Right ventricle myocardium superior (tissue), 1 donor: ENCODE results near the gene VDR. TPM values are rescaled to one million over a fixed set of nuclear protein-coding genes. Genes with fewer than 3 reads are reported as not detected.
"Not testable (repeated sequence)": the region's sequence is repeated elsewhere in the genome, so short reads cannot be mapped to it uniquely, and the experiment has no call there.

Experiments
- ATAC-seq: fragments of 200-7000 bp; cut with Tn5 transposase; one replicate; pipeline ENCODE4 v1.9.1; 2020; ENCODE audit warnings: mild to moderate bottlenecking; ENCODE audit not compliant: poor library complexity
- DNase-seq: peaks from one replicate; pipeline ENCODE4 v3.0.0-alpha.2; 2020
- intact Hi-C: fragments of 100-400 bp; cut with DNase I; formaldehyde crosslinking; loops from one replicate; pipeline ENCODE4 v1.11.2; 2022
- total RNA-seq: library from RNA; stranded (reverse); fragmentation: NEBNext Ultra II Directional; extraction: Animal tissue kit (Norgen Biotek cat#: 25700); gene quantifications from one replicate; pipeline ENCODE4 v1.2.1, GENCODE V29; 2021
- donor health status: DM: no; HTN: yes; CAD: no; lungs with severe emphysema.

Gene VDR
- total RNA-seq, 1 donor from 2014 or later = 0.11 TPM

DNA sequence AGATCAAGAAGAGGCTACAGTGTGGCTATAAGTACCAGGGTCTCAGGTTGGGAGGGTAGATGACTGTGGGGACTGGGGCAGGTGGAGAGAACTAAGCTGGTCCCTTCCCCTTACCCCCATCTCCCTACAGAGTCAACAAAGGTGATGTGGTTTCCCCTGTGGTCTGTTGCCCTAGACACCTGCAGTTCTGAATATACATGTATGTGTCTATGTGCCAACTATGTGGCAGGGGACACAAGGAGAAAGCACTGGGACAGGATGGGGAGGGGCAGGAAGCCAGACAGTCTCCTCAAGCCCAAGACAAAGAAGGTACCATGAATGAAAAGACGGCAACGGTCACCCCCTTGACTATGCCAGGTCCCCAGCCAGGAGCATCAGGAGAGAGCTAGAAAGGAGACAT lies 80.6 kb downstream of the VDR start:
- ATAC-seq = no peak
- intact Hi-C loops = no loop called here
- no peak for DNase-seq

DNA sequence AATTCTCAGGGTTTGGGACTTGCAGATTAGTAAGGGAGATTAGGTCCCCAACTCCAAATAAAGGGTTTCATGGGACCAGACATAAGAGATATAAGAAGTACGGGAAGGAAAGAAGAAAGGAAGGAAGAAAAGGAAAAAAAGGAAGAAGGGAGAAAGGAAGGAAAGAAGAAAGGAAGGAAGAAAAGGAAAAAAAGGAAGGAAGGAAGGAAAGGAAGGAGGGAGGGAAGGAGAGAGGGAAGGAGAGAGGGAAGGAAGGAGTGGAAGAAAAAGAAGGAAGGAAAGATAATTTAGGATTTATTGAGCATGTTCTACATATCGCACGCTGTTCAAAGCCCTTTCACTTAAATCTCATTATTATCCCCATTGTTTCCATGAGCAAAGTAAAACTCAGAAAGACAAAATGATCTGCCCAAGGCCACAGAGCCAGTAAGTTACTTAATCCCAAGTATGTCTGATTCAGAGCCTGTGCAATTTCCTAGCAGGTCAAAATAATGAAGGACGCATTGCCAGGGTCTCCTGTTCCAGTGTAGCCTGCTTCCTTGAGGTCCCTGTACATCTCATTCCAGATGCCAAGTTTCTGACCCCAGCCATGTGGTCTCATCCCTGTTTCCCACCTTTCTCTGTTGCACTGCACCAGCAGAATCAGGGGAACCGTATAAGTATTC lies 81.2 kb downstream of the VDR start:
- intact Hi-C loops = no loop called here
- DNase-seq (no peak), ATAC-seq (no peak)

DNA sequence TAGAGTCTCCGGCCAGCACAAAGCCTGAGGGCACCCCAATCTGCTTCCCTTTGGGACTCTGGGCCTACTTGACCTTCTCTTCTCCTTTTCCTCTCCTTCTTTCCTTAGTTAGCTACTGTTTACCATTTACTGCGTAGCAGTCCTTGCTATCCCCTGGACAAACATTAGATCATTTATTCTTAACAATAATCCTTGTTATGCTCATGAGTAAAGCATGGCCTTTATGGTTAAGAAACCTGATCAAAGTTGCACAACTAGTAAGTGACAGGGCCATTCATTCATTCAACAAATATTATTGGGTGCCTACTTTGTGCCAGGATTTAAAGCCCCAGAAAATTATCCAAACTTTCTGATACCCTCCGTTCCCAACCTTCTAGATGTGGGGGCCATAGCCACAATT lies 81.9 kb downstream of the VDR start:
- ATAC-seq (no peak), DNase-seq (no peak)
- intact Hi-C loops = no loop called here

DNA sequence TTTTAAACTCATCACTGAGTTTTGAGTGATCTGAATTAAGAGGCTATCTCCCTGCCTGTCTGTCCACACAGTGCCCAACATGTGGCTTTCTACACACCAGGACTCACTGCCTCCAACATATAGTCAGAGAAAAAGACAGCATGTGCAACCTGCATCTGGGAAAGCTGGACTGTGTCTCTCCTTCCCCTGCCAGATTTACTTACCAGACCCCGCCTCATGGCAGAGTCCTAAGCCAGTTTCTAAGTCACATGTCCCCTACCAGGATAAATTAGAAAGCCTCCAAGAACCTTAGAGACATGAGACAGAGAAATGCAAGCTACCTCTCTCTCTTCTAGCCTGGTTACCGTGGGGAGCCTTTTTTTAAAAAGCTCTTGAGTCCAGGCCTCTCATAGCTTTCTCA lies 82.4 kb downstream of the VDR start:
- ATAC-seq (no peak), DNase-seq (no peak)
- intact Hi-C loops = no loop called here

DNA sequence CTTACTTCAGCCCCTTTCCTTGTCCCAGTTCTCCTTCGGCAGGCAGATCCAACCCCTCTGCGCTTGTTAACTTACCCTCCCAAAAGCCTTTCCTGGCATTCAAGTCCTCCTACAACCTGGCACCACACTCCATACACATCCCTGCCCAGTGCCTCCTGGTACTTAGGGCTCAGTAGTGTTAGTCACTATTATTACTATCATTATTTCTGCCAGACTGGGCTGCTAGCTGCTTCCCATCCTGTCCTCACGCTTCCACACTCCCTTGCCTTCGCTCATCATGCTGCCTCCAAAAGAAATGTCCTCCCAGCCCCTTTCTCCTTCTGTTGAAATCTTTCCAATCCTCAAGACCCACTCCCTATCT lies 83.5 kb downstream of the VDR start:
- intact Hi-C loops = no loop called here
- DNase-seq (no peak), ATAC-seq (no peak)

DNA sequence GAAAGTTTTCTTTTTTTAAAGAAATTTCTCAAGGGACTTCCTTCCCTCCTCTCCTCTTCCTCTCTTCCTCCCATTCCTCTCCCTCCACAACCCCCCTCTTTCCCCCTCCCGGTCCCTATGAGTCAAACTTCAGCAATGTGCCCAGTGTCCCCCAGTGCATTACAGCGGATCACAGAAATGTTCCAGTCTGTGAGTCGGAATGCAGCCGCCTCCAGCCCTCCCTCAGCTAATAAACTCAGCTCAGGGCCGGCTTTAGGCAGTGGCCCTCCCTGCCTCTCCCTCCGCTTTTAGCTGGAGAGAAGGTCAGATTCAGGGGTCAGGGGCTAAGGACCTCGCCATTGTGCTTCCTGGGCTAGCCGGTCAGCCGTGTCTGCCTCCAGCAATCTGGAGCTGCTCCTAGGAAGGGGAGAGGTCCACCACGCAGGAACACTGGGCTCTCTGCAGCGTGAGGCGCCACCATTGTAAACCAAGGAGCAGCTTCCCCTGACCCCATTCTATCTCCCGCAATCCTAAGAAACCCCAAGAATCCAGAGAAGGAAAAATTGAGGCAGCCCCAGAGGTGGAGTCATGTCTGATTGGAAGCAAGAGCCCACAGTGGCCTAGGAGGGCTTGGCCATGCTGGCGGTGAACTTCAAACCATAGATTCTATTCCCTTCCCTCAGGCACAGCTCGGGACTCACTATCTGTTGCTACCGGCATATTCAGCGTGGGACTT lies 84.0 kb downstream of the VDR start:
- intact Hi-C loops = no loop called here
- DNase-seq = peak; percentile 89
- peak; percentile 71 for ATAC-seq

DNA sequence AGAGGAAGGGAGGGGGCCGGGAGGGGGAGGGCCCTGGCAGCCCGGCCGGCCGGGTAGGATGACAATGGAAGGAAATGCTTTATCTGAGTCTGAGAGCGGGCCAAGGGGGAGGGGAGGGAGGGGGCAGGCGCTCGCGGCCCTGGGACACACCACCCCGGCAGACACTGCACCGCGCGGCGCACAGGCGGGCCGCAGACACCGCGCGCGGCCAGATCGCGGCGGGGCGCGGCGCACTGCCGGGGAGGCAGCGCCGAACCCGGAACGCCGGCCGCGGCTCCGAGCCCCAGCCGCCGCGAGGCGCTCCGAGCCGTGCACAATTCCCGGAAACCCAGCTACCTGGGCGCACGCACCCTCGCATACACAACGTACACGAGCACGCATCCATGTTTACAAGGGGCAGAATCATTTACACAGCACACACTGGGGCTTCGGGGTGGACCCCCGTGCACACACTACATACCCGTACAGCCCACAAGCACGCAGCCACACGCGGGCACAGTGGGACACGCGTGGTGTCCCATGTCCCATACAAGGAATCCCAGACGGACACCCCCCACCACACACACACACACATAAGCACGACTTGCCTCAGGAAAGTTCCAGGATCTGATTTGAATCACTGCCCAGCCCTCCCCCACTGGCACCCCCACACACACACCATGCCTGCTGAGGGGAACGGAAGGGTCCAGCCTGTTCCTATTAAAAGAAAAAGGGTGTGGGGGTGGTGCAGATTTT lies 84.7 kb downstream of the VDR start, which contains the start of gene HDAC7:
Gene HDAC7 (minus strand): TSS at position 8 of the 735 bp plus-strand sequence. CDS start 118 bp downstream, outside the sequence.
- DNase-seq (peak; percentile 94), ATAC-seq (peak; percentile 75)
- intact Hi-C loops = no loop called here

DNA sequence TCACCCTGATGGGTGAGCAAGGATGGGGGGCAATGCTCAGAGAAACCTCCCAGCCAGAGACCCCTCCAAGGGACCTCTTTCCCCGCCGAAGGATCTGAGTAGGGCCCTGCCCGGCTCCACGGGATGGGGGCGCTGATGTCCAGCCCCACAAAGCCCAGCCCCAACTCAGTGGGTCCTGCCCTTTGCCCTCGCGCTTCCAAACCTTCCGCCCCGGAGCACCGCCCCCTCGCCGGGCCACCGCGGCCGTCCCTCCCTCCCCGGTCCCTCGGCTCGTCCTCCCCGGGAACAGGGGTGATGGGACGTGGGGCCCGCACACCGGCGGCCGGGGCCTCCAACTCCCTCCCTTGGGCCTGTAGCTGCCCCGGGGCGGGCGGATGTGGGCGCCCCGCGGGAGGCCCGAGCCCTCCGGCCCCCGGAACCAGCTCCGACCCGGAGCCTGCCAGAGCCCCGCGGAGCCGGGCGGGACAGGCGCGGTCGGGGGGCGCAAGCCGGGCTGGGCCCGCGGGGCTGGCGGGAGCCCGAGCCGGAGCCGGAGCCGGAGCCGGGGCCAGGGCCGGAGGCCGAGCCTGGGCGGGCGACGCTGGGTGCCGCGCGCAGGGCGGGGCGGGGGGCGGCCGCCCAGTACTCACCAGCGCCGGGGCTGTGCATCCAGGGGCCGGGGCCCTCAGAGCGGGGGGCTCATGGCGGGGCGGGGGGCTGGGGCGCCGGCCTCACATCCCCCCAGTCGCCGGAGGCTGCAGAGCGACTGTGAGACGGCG lies 85.5 kb downstream of the VDR start:
- DNase-seq = peak; percentile 87
- intact Hi-C loops = no loop called here
- ATAC-seq = peak; percentile 38

DNA sequence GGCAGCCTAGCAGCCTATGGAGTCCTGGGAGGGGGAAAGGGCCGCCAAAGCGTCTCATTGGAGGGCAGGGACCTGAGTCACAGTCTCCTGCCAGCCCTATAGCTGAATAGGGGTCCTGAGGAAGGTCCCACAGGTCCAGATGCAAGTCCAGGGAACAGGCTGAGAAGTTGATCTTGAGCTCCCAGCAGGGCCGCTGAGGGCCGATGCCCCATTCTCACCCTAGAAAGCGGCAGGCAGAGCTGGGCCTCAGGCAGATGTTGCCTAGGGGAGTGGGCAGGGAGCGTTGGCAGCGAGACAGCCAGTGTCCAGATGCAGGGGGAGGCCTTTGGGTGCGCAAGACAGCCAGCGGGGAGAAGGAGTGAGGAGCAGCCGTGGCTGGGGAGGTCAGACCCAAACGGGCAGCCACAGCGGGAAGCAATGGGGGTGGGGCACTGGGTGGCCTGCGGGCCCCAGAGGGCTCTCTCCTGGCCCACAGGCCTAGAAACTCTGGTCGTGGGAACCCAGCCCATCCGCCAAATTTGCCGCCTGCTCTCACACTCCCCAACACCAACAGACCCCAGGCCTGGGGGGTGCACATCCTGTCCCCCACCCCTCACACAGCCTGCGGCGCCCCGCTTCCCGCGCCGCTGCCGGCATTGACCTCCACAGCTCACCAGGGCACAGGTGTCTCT lies 86.2 kb downstream of the VDR start:
- intact Hi-C loops = no loop called here
- ATAC-seq (peak; percentile 11), DNase-seq (peak; percentile 63)

DNA sequence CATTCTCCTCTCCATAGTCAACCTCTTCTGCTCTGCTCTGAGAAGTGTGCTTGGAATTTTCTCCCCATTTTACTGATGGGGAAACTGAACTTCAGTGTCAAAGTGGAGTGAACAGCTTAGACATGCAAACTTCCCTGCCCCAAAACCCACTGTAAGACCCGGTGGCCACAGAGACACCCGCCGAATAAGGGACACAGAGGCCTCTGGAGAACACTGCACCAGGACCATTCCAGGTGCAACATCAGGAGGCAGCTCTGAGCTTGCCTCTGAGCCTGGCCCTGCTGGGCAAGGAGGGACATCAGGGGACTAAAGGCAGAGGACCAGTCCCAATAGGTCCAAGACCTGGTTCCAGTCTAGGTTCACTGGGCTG lies 86.8 kb downstream of the VDR start:
- peak; percentile 26 for DNase-seq
- intact Hi-C loops = no loop called here
- ATAC-seq = no peak

DNA sequence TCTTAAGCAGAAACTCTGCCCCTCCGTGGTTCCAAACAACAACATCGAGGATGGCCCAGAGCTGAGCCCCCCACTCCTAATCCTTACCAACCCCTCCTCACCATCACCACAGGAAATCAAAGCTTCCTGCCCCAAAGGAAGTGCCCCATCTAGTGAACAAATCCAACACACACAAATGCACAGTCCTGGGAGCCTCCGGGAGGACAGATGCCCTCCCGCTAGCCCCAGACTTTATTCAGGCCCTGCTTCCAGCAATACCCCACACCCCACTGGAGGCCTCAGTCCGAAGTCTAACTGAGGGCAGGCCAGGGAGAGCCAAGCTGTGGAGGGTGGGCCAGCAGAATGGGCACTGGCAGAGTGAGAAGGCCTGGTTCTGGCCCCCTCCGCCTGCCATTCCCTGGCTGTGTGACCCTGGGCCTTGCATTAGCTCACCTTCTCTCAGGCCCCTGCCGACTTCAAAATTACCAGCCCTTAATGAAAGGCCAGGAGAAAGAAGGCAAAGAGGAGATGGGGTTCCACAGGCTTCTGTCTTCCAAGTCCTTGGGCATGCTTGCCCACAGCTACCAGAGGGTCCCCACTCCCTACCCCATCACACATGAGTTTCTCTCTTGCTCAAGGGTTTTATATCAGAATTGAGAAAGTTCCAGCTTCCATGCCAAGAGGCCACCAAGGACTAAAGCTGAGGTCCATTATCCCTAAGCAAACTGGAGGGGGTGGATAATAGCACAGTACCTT lies 87.4 kb downstream of the VDR start:
- no peak for ATAC-seq
- intact Hi-C loops = no loop called here
- DNase-seq = peak; percentile 43

DNA sequence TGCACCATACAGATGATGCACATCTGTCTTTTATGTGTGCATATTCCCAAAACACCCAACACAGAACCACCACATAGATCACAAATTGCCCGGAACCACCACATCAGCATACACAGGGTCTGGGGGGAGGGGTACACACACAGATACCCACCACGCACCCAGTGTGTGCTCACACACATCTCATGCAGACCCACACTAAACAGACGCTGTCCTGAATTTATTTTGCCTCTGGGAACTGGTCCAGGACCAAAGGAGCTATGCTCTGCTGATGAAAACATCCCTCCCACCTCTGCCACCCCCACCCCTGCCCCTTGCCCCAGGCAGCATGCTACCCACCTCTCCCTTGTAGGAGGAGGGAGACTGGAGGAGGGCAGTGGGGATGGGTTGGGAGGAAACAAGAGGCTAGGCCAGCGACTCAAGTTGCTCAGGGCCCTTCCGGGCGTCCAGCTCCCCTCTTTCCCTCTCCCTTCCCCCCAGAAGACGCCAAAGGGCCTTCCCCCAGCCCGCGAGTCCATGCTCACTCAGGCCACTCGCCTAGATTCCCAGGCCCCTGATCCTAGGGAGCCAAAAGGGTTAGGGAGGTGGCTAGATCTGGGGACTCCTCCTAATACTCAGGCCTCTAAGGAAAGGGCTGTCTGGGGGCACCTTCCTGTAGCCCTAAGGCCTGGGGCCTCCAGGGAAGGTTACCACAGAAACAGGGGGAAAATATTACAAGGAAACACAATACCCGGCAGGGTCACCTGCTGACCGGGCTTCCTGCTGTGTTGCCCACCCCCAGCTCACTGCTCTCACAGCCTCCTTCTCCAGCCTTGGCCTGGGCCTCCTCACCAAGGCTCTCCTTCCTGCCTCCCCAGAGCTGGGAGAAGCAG lies 88.2 kb downstream of the VDR start:
- DNase-seq = peak; percentile 48
- no peak for ATAC-seq
- intact Hi-C loops = no loop called here

DNA sequence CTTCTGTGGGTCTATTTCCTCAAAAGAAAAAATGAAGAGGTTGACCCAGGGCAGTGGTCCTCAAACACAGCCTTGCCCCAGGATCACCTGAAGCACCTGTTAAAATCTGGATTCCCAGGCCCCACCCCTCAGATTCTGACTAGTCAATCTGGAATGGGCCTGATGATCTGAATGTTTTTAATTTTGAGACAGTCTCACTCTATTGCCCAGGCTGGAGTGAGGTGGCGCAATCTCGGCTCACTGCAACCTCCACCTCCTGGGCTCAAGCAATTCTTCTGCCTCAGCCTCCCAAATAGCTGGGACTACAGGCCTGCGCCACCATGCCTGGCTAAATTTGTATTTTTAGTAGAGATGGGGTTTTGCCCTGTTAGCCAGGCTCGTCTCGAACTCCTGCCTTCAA lies 89.3 kb downstream of the VDR start:
- ATAC-seq, intact Hi-C loops: not testable (repeated sequence)
- DNase-seq = peak; percentile 42

DNA sequence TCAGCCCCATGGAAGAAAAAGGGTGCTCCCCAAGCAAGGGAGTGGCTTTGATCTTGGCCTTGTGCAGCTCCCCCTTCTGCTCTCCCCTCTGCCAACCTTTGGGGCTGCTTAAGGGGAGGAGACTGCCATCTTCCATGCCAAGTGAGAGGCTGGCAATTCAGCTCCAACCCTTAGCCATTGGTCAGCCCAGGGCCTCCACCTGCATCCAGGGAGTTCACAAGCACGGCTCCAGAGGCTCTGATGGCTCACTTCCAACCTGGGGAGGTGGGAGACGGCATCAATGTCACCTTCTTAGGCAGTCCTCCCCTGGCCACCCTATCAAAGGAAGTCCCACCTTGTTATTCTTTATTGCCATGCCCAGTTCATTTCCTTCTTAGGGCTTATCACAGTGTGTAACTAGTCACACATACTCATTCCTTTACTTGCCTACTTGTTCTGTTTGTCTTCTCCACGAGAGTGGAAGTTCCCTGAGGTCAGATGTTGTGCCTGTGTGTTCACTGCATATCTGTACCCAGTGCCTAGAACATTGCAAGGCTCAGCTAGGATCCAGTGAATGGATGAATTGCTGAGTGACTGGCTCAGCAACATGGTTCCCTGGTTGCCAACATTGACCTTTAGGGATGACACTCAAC lies 90.1 kb downstream of the VDR start:
- intact Hi-C loops = no loop called here
- peak; percentile 42 for DNase-seq
- no peak for ATAC-seq

DNA sequence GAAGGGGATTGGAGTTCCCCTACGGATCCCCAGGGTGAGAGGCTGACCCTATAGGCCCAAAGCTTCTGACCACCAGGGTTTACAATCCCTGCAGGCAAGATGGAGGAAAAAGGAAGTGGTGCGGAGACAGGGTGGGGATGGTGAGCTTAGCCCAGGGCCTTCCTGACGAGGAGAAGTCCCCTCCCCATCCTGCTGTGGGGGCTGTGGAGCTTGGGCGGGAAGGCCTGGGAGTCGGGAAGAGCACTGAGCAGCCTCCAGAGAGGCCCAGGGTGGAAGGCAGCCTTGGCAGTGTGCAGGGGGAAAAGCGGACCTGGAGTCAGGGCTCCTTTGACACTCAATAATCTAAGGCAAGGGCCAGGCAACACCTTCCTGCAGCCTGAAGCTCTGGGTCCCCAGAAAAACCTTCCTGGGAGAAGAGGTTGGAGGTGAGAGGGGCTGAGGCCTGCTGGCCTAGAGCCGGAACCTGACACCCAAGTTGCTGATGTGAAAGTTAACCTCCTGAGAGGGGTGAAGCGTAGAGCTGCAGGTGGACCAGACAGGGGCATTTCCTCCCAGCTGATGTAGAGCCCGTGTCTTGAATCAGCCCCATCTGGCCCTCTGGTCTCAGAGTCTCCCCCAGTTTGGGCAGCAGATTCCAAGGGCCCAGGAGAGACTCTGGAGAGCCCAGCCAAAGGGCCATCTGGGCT lies 91.1 kb downstream of the VDR start:
- intact Hi-C loops = no loop called here
- ATAC-seq (peak; percentile 3), DNase-seq (peak; percentile 33)
